Hypothalamus (tissue), 51 donors: ENCODE data around the gene CCDC27.
A peak's percentile ranks its signal among the peaks of the same experiment; 100 is the strongest.
"Not testable (repeated sequence)": the region's sequence is repeated elsewhere in the genome, so short reads cannot be mapped to it uniquely, and the experiment has no call there.

ENCODE experiments used
- DNase-seq, 51 donors: peaks; one replicate each; lab custom pipeline; 2025; lab: John Stamatoyannopoulos, UW

Gene CCDC27

GRCh38 chr1:3787745-3788605, 35.7 kb downstream of the CCDC27 start:
- DNase-seq = no peak

GRCh38 chr1:3788756-3789420, 36.6 kb downstream of the CCDC27 start:
- DNase-seq = no peak

GRCh38 chr1:3789421-3790300, 37.4 kb downstream of the CCDC27 start:
- no peak for DNase-seq

GRCh38 chr1:3790500-3790923, 38.3 kb downstream of the CCDC27 start:
- DNase-seq = no peak

- DNase-seq = no peak
Observed at GRCh38 chr1:3790952-3791351, 38.7 kb downstream of the CCDC27 start.

- DNase-seq = peak in 1 of 51 donors; percentile 53
Observed at GRCh38 chr1:3795453-3796214, 43.4 kb downstream of the CCDC27 start.

- peak; percentile 63 to 96 (median 92) for DNase-seq
Observed at GRCh38 chr1:3796215-3797061, 44.2 kb downstream of the CCDC27 start, which contains the start of gene LRRC47. LRRC47 (minus strand) TSS chr1:3796498; CDS start chr1:3796476, 22 bp downstream.

- no peak for DNase-seq
Observed at GRCh38 chr1:3799976-3800685, 47.9 kb downstream of the CCDC27 start.

GRCh38 chr1:3800795-3801194, 48.5 kb downstream of the CCDC27 start:
- not testable (repeated sequence) for DNase-seq

GRCh38 chr1:3803905-3804626, 51.8 kb downstream of the CCDC27 start:
- DNase-seq = no peak

- DNase-seq = not testable (repeated sequence)
Observed at GRCh38 chr1:3804627-3804944, 52.3 kb downstream of the CCDC27 start.

GRCh38 chr1:3805038-3805437, 52.8 kb downstream of the CCDC27 start:
- DNase-seq = no peak

GRCh38 chr1:3807769-3808168, 55.5 kb downstream of the CCDC27 start:
- no peak for DNase-seq

GRCh38 chr1:3809680-3810079, 57.4 kb downstream of the CCDC27 start:
- no peak for DNase-seq

GRCh38 chr1:3810149-3810761, 58.0 kb downstream of the CCDC27 start:
- not testable (repeated sequence) for DNase-seq

- no peak for DNase-seq
Observed at GRCh38 chr1:3811595-3811911, 59.3 kb downstream of the CCDC27 start.

- no peak for DNase-seq
Observed at GRCh38 chr1:3814065-3814464, 61.8 kb downstream of the CCDC27 start.
